GM18508 (cell line): ENCODE results near the gene TOMM34.

Experiments used
- ATAC-seq: cut with Tn5 transposase; IDR thresholded peaks from one replicate; pipeline ENCODE4 v1.9.1; 2021; ENCODE audit warnings: moderate number of reproducible peaks; ENCODE audit not compliant: insufficient read depth, unreplicated experiment

Gene TOMM34

DNA sequence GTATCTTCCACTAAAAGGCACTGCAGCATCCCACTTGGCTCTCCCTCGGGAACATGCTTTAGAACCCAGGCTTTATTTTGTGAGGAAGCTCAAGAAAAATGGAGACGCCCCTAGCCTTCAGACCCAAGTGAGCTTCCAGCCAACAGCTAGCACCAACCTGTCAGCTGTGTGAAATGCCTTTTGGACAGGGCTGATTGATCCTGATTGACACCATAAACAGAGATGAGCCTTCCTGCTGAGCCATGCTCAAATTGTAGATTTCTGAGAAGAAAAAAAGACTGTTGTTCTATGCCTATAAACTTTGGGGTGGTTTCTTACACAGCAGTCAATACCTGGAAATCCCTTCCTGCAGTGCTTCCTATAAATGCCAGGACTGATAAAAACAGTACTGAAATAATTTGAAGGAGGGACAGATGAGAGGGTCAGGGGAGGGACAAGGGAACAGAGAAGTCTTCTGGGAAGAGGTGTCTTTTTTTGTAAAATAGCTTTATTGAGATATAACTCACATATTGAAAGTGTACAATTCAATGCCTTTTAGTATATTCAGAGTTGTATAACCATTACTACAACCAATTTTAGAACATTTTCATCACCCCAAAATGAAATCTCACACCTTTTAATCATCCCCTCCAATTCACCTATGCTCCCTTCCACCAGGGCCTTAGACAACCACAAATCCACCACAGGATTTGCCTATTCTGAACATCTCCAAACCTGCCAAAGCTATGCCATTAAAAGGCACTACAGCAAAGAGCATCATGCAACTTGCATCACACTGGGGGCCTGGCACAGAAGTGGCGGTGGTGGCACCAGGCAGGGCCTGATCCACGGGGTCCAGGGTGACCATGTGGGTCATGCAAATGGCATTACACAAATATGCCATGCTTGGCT, 3.4 kb upstream of the TOMM34 start:
- no peak for ATAC-seq

DNA sequence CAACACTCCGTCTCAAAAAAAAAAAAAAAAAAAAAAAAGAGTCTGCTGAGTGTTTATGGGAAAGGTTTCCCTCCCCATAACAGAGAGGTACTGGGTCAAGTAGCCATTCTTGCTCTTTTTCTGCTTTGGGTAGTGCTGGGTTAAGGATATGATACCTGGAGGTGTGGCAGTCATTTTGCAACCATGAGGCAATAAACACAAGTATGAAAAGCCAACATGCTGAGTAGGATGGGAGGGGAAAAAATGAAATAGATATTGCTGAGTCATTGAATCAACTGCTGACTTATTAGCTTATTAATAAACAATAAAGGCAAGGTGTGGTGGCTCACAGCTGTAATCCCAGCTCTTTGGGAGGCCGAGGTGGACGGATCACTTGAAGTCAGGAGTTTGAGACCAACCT, 2.3 kb upstream of the TOMM34 start:
- ATAC-seq, result no peak

DNA sequence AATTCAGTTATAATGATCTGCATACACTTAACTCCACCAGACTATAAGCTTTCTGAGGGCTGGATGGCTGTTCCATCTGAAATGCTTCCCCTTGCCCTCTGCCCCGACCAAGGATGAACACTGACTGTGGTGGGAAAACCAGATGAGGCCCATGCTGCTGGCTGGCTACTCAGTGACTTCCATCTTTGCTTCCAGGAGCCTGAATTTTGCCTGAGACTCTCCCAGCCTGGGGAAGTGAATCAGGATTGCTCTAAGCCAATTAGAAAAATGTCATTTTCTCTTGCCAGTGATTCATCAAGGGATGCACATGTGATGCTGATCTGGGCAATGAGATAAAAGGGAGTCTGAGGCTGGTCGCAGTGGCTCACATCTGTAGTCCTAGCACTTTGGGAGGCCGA, 1.7 kb upstream of the TOMM34 start:
- no peak for ATAC-seq

DNA sequence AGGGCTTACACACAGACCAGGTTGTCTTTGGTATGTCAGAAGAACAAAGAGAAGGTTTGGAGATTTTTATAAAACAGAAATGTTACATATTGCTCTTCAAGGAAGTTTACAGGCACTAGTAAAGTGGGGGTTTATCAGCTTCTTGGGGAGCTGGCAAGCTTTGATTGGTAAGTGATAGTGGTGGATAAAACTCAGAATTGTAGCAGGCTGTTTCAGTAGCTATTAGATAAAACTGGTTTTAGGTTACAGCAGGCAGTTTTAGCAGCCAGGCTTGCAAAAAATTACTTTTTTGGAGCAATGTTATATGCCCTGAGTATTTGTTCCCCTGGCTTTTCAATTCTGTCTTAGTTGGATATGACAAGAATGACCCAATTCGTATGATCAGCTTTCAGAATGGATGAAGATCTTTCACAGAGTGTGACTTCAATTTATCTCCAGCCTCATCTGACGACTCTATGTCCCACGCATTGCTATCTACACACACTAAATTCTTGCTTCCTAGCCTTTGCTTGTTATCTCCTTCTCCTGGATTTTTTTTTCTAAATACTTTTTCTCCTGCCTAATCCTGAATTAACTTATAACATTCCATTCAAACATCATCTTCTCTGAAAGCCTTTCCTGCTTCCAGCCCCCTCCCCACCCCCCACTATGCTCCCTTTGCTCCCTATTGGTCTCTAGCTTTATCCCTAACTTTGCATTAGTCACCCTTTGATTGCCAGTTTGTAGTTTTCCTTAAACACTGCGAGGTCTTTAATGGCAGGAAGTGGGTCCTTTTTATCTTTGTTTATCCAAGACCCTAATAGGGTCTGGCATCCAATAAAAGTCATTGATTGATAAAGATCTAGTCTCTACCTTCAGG, 1.0 kb upstream of the TOMM34 start:
- no peak for ATAC-seq

DNA sequence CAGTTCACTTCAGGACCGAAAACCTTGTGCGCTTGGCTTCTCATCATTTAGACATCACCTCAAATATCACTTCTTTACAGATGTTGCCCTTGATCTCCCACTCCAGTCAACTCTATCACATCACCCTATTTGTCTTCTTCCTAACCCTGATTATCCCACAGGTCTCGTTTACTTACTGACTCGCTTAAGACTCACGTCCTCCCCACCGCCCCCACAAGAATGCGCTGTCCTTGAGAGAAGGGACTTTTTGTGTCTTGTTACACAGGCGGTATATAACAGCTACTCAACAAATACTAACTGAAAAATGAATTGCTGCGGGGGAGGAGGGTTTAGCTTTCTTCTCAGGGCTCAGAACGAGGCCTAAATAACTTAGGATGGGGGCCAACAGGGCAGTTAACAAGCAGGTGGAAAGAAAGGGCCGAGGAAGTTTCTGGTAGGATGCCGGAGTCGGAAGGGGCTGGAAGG, 527 bp downstream of the TOMM34 start:
- no peak for ATAC-seq

DNA sequence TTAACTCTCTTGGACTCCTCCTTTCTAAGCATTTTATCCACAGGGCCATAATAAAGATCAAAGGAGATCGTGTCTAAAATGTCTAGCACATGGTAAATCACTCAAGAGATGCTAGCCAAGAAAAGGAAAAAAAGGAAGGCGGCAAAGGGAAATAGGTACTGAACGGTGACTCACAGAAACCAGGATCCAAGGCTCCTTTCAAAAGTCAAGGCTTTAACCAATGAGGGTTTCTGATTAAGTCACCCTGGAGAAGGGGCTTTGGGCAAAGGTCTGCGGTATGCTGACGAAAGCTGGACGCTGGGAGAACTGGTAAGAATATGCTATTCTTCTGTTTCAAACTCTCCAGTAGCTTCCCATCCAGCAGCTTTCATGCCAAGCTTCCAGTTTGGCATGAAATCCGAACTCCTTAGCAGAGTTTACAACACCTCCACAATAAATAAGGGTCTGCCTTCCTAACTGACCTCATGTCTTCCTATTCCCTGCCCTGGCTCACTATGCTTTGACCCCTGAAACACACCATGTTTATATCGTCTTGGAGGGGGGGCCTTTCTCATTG, 1.0 kb downstream of the TOMM34 start:
- no peak for ATAC-seq

DNA sequence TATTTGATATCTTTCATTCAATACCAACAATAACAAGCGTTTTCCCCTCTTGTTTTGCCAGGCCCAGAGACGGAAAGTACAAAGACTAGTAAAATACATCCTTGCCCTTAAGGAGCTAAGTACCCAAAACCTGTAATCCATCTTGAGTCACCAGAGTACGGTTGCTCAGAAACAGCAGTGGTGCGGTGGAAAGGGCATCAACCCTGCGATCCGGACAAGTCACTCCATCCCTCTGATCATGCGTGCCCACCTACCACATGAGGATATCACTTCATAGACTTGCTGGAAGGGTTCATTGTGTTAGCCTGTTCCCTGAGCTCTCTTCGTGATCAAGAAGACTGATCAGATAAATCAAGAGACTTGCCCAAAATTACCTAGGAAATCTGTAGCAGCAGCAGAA, 1.9 kb downstream of the TOMM34 start:
- ATAC-seq, result no peak

DNA sequence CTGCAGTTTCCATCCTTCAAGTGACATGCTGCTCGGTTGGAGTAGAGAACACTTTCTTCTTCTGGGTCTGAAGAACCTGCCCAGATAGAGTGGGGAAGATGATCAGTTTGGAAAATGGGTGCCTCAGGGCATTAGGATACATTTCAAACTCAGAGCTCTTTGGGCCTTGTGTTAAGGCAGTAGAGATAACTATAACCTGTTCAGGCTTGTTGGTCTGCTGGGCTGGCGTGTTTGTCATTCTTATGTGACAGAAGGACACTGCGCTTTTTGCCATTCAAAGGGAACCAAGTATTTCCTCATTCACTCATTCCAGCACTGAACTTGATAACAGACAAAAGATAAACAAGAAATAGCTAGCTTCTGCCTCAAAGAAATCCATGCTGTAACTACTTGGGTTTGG, 3.8 kb downstream of the TOMM34 start:
- no peak for ATAC-seq

DNA sequence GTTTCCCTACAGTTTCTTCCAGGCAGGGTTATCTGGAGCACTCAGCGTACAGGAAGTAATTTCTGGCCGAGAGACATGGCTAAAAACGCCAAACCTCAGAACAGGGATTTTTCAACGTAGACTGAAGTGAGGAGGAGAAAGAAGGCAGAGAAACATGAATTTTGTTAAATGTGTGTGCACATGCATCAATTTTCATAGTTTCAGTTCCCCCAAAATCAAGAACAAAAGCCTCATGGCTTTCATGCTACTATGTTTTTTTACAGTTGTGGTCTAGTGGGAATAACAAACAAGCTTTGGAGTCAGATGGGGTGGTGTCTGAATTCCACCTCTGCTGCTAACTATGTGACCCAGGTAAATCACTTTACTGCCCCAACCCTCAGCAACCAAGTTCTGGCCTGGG, 4.9 kb downstream of the TOMM34 start:
- no peak for ATAC-seq

DNA sequence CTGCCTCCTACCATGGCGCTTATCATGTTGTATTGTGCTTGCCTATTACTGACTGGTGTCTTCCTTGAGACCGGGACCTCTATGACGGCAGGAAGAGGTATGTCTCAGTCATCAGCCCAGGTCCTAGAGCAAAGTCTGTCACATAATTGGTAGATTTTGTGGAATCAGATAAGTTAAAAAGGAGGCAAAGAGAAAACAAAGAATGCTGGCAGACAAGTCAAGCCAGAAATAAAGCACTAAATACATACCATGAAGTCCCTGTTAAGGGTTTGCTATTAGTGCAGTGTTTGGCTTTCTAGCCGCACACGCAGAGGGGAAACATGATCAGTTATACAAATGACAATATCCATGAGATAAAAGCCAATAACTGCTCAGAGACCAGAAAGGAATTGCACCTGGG, 6.0 kb downstream of the TOMM34 start:
- ATAC-seq, result no peak

DNA sequence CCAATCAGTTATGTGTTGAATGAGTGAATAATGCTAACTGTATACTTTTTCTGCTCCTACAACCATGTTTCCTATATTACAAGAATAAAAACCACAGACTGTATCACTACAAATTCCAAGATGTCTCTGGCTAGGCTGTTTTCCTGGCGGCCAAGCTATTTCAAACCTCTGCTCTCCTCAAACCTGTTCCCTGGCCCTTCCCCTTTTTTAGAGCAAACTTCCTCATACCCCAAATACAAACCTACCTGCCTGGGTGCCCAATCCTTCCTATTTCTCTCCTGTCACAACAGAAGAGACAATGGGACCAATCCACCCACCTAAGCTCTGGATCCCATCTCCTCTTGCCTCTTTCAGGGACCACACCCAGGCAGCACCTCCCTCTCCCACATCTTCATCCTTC, 7.5 kb downstream of the TOMM34 start:
- no peak for ATAC-seq

DNA sequence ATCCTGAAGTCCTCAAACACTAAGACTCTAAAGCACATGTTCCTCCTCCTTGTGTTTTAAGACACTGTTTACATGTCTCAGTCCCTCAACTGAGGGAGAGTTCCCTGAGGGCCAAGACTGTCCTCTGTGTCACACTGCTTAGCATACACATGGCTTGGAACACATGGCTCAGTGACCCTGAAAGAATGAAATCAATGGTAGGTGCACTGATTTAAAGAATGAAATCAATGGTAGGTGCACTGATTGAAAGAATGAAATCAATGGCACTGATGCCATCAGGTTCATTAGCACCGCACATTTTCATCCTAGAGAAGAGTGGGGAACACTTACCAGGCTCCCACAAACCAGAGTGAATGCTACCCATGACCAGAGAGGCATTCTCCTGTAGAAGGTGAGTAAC, 9.8 kb downstream of the TOMM34 start:
- ATAC-seq, result no peak

DNA sequence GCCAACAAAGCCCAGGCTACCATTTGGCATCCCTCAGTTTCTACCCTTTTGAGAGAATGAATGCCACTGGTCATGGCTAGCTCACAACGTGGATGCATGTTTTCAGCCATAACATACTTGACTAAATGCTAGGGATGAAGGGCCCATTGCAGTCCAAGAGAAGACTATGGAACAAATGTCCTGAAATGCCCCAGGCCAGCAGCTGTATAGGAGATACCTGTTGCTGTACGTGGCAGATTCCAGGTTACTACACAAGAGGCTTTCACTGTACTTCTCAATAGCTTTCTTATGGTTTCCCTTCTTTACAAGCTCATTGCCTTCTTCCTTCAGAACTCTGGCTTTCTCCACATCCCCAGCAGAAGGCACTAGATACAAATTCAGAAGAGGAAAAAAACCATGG, 11.7 kb downstream of the TOMM34 start:
- ATAC-seq, result no peak

DNA sequence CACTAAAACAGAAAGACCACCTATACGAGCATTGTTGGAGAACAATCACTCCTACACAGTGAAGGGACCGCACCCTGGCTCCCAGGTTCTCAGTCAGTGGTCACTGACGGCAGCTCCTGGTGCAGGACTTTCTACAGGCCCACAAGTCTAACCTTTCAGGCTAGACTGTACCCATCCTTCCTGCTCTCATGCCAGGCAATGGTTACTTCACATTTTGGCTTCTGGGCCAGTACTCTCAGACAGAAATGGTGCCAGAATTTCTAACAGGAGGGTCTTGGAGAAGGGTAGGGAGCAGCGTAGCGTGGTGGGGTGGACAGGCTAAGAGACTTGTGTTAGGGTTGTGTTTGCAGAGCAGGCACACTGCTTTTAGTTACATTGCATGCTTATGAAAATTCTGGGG, 12.1 kb downstream of the TOMM34 start:
- no peak for ATAC-seq

DNA sequence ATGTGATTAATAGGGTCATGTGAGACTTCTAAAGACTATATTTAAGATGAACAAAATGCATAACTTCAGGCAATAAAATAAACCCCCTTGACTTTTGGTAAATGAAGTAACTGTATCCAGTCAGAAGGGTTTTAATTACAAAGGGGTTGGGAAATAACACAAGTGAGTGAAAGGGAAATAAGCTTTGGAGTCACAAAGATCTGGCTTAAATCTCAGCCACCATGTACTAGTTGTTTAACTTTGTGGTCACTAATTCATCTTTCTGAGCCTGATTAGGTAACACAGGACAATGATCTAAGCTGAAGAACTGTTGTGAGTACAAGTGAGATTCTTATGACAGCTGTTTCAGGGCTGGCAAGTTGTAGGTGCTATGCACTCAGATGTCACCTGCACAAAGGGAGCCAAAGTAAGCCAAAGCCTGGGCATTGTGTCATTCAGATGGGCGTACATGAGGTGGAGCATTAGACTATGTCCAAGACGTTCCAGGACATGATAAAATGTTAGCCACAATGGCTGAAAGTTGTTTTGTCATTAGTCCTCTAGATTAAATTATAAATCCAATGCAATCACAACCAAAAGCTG, 13.8 kb downstream of the TOMM34 start:
- no peak for ATAC-seq

DNA sequence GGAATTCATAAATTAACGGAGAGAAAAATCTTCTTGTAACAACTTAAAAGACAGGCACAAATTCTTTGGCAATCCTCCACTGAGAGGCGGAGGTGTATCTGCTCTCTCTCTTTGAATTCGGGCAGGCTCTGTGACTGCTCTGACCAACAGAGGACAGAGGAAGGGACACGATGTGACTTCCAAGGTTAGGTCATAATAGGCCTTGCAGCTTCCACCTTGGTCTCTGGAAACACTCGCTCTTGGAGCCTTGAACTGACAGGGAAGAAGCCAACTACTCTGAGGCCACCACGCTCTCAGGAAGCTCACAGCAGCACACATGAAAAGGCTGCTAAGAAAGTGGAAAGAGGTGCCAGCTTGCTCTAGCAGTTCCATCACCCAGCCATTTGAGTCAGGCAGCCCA, 14.9 kb downstream of the TOMM34 start:
- no peak for ATAC-seq

DNA sequence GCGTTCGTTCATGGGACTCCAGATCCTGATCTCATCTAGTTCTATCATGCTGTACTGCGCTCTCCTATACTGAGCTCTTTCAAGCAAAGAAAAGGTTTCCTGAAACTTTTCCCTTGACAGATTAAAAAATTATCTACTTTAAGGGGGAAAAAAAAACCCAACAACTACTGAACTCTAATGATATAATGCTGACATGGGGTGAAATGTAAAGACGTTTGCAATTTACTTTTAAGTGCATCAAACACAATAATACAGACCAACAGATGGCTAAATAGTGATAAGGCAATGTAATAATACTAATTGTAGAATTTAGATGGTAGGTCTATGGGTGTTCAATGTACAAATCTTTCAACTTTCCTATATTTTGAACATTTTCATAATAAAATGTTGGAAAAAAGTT, 16.4 kb downstream of the TOMM34 start:
- no peak for ATAC-seq

DNA sequence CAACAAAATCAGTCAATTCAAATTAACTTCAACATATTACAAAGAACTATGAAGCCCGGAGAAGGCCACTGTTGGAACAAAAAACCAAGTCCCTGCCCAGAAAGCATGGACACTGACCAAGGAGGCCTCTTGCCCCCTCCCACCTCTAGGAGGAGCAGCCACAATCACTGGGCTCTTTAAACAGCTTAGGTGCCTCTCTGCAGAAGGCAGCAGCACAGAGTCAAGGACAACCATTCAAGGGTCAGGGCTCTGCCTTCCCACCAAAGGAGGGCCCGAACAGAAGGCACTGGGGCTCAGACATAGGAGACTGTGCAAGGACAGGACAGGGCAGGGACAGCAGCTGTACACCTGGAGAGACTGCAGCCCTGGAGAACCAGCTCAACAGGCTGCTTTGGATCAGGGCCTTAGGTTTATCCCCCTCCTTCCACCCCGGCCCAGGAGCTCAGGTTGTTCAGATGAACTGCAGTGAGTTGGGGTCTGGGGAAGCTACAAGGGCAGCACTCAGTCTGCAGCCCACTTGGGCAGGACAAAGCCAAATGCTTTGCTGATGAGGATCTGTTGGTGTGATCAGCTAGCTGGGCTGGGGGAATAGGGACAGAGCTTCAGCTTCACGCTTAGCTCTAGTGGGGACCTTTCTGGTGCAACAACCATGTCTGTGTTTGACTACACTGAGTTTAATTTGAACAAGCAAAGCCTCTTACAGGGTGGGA, 17.8 kb downstream of the TOMM34 start:
- ATAC-seq, result no peak

DNA sequence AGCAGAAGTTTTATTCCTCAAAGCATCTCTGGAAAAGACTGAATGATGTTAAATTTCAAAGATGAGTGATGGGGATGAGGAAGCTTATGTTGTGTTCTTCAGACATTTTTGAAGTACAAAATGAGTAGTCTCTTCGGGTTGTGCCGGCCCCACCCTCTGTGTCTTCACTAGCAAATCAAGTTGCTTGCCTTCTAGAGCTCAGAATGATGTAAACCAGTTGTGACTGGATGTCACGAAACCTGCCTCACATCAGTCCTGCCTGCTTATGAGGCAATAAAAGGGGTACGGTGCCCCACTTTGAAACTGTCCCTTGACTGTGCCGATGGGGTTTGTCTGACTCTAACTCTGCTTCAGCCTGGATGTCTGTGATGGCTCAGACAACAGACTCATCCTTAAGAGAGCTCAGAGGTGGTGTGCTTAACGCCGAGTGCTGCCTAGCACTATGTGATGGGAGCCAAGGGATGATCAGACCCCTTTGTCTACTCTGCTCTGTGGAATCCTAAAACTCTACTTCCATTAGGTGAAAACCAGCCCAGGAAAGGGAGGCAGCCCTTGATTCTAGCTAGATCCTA, 19.0 kb downstream of the TOMM34 start:
- no peak for ATAC-seq

DNA sequence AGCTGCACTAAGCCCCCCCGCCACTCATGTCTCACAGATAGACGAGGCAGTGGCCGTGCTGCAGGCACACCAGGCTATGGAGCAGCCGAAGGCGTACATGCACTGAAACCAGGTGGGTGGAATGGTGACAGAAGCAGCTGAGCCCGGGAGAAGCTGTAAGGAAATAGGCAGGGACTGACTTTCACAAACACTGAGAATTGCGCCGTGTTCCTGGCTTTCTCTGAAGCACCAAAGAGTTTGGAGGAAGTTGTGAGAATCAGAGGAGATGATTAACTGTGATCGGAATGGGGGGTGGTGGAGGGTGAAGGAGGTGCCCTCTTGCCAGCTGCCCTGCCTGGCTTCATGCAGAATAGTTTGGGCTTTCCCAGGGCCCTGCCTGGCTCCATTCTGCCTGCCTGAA, 21.6 kb downstream of the TOMM34 start:
- ATAC-seq, result no peak
